ENCODE data around the gene FGF12. TPM values are rescaled to one million over a fixed set of nuclear protein-coding genes. Genes with fewer than 3 reads are reported as not detected.
"Not testable (repeated sequence)": the region's sequence is repeated elsewhere in the genome, so short reads cannot be mapped to it uniquely, and the experiment has no call there.

Gene FGF12
- total RNA-seq, 1 donor from 2014 or later = 450 TPM

- ATAC-seq = no peak
Observed at GRCh38 chr3:192611411-192611810, 115.9 kb downstream of the FGF12 start.

GRCh38 chr3:192608726-192609600 lies 118.4 kb downstream of the FGF12 start:
- DNase-seq (no peak), ATAC-seq (peak; percentile 62)
- intact Hi-C loops (cut with micrococcal nuclease) = no loop called here

More at GRCh38 chr3:192611411-192611810, 115.9 kb downstream of the FGF12 start:
- no peak for DNase-seq
- intact Hi-C loops (cut with micrococcal nuclease) = no loop called here

- DNase-seq = no peak
- intact Hi-C loops (cut with micrococcal nuclease) = no loop called here
- no peak for ATAC-seq
Observed at GRCh38 chr3:192607798-192608197, 119.5 kb downstream of the FGF12 start.

- ATAC-seq = peak; percentile 22
- intact Hi-C loops (cut with micrococcal nuclease) = no loop called here
- no peak for DNase-seq
Observed at GRCh38 chr3:192597913-192598312, 129.4 kb downstream of the FGF12 start.

GRCh38 chr3:192597506-192597905 lies 129.8 kb downstream of the FGF12 start:
- intact Hi-C loops (cut with micrococcal nuclease) = no loop called here
- ATAC-seq = peak; percentile 38
- DNase-seq = no peak

GRCh38 chr3:192578729-192579128 lies 148.6 kb downstream of the FGF12 start:
- DNase-seq (no peak), ATAC-seq (no peak)
- intact Hi-C loops (cut with micrococcal nuclease) = no loop called here

- intact Hi-C loops (cut with micrococcal nuclease) = no loop called here
- DNase-seq = no peak
- ATAC-seq = peak; percentile 74
Observed at GRCh38 chr3:192577811-192578210, 149.5 kb downstream of the FGF12 start.

- intact Hi-C loops (cut with micrococcal nuclease) = no loop called here
- DNase-seq = no peak
- peak; percentile 86 for ATAC-seq
Observed at GRCh38 chr3:192577271-192577670, 150.1 kb downstream of the FGF12 start.

GRCh38 chr3:192576704-192577103 lies 150.6 kb downstream of the FGF12 start:
- intact Hi-C loops (cut with micrococcal nuclease); ATAC-seq; DNase-seq: not testable (repeated sequence)

- no peak for ATAC-seq
- intact Hi-C loops (cut with micrococcal nuclease) = no loop called here
- DNase-seq = no peak
Observed at GRCh38 chr3:192575879-192576506, 151.3 kb downstream of the FGF12 start.

- no peak for ATAC-seq
- DNase-seq = no peak
- intact Hi-C loops (cut with micrococcal nuclease) = no loop called here
Observed at GRCh38 chr3:192573240-192573639, 154.1 kb downstream of the FGF12 start.

GRCh38 chr3:192570821-192571791 lies 156.2 kb downstream of the FGF12 start:
- ATAC-seq = peak; percentile 86
- intact Hi-C loops (cut with micrococcal nuclease) = no loop called here
- peak; percentile 91 for DNase-seq

- ATAC-seq = no peak
- intact Hi-C loops (cut with micrococcal nuclease) = no loop called here
- DNase-seq = no peak
Observed at GRCh38 chr3:192570315-192570714, 157.0 kb downstream of the FGF12 start.

GRCh38 chr3:192566706-192567290 lies 160.5 kb downstream of the FGF12 start:
- ATAC-seq (peak; percentile 68), DNase-seq (peak; percentile 67)
- intact Hi-C loops (cut with micrococcal nuclease) = loop anchor here (5.0 to 10.0 kb wide), 2 partner anchors 82 to 206 kb away; no protein-coding TSS in a partner anchor

GRCh38 chr3:192564611-192565010 lies 162.7 kb downstream of the FGF12 start:
- no peak for ATAC-seq
- intact Hi-C loops (cut with micrococcal nuclease) = loop anchor here (5.0 to 10.0 kb wide), 3 partner anchors 80 to 238 kb away; no protein-coding TSS in a partner anchor
- DNase-seq = no peak

- intact Hi-C loops (cut with micrococcal nuclease) = loop anchor here (5.0 to 10.0 kb wide), 2 partner anchors 79 to 239 kb away; no protein-coding TSS in a partner anchor
- DNase-seq = no peak
- ATAC-seq = no peak
Observed at GRCh38 chr3:192563417-192563816, 163.9 kb downstream of the FGF12 start.

GRCh38 chr3:192553707-192554106 lies 173.6 kb downstream of the FGF12 start:
- DNase-seq (no peak), ATAC-seq (no peak)
- intact Hi-C loops (cut with micrococcal nuclease) = no loop called here

- no peak for DNase-seq
- no peak for ATAC-seq
- intact Hi-C loops (cut with micrococcal nuclease) = no loop called here
Observed at GRCh38 chr3:192550356-192550755, 177.0 kb downstream of the FGF12 start.

GRCh38 chr3:192545333-192545732 lies 182.0 kb downstream of the FGF12 start:
- ATAC-seq (no peak), DNase-seq (no peak)
- intact Hi-C loops (cut with micrococcal nuclease) = no loop called here

Measured in left ventricle myocardium superior (tissue), 1 donor.